ENCODE measurements around the gene RFLNA. TPM values are rescaled to one million over a fixed set of nuclear protein-coding genes. Genes with fewer than 3 reads are reported as not detected.

RFLNA gene
- total and polyA plus RNA-seq, 2 of the 13 experiments (the other 11 are each of a cell fraction or from before 2014, with no cell fraction given): not detected

DNA sequence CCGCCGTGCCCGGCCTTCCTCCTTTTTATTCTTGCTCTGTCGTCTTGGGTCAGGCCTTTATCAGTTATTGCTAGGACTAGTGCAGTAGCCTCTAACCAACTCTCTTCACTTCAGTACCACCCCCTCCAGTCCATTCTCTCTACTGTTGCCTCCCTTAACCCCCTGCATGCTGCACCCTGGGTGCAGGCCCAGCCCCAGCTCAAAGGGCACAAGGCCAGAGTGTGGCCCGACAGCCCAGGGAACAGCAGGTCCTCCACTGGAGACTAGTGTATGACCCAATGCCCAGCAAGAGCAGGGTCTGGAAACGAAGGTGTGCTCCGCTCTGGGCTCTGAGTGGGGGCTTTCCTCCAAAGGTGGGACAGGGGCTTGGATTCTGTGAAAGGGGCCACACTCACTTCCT is 30.0 kb upstream of the RFLNA start:
- H3K4me1 ChIP-seq (ENCODE audit: insufficient read depth, low read length): peaks cover 7% of the 10 kb centered on the region; the same call in 1 of the 2 replicates
- H3K27me3 ChIP-seq (ENCODE audit: control insufficient read depth in 1 of 2, insufficient read depth in 2 of 2, low read length in 2 of 2): peaks cover 5 to 16% of the 10 kb centered on the region in 2 experiments; a peak in 4 of 5 replicates
- intact Hi-C loops (cut with micrococcal nuclease; ENCODE audit: unreplicated experiment) (no loop called here), in situ Hi-C loops (cut with HindIII; ENCODE audit: extremely low pct_ligation_motif_present, low pct_unique_long_range_greater_than_20kb) (no loop called here)
- no TSS peak for BruUV-seq (replicated peaks)
- ATAC-seq: peak; percentile 60
- no peaks in the 10 kb centered on the region for H3K9me3 ChIP-seq (ENCODE audit: low read length)
- no peak overlapping the region for H3K9ac ChIP-seq (ENCODE audit: insufficient read depth, low read depth, low read length)
- FAIRE-seq: no peak
- H4K20me1 ChIP-seq (ENCODE audit: insufficient read depth, low read length): no peaks in the 10 kb centered on the region
- no peak overlapping the region for H3K27ac ChIP-seq (ENCODE audit: extremely low read length, insufficient read depth, low read length)
- no peaks in the 10 kb centered on the region for H3K79me2 ChIP-seq (ENCODE audit: insufficient read depth, low read length)
- TF ChIP-seq ZNF30 (CRISPR knock-in tag; IDR thresholded peaks at IDR 0.05) (no peak), ETV6 (CRISPR knock-in tag; conservative IDR thresholded peaks at IDR 0.05) (no peak), ZNF652 (CRISPR knock-in tag; IDR thresholded peaks at IDR 0.05; ENCODE audit: borderline replicate concordance, low read depth) (peak; percentile 81)
- no peaks in the 10 kb centered on the region for H3K36me3 ChIP-seq (replicated peaks in 1 of 2; ENCODE audit: control insufficient read depth in 1 of 2, insufficient read depth in 2 of 2, low read length in 2 of 2)
- POLR2A ChIA-PET: no interaction called here
- DNase-seq (ENCODE audit: low spot score): no peak
- CTCF ChIA-PET (ENCODE audit: low intra/inter-chr PET ratio, low total read pairs): no interaction called here
- 54% methylated on average over 7 of the region's 7 CpGs for WGBS (ENCODE audit: low lambda C conversion rate)
- H2AFZ ChIP-seq (ENCODE audit: low read length): no peak overlapping the region
- no peak overlapping the region for H3K4me3 ChIP-seq (replicated peaks in 1 of 3; ENCODE audit: insufficient read depth in 1 of 3, low read depth in 2 of 3, low read length in 3 of 3)
- no peak overlapping the region for H3K4me2 ChIP-seq (ENCODE audit: low read depth, low read length)

DNA sequence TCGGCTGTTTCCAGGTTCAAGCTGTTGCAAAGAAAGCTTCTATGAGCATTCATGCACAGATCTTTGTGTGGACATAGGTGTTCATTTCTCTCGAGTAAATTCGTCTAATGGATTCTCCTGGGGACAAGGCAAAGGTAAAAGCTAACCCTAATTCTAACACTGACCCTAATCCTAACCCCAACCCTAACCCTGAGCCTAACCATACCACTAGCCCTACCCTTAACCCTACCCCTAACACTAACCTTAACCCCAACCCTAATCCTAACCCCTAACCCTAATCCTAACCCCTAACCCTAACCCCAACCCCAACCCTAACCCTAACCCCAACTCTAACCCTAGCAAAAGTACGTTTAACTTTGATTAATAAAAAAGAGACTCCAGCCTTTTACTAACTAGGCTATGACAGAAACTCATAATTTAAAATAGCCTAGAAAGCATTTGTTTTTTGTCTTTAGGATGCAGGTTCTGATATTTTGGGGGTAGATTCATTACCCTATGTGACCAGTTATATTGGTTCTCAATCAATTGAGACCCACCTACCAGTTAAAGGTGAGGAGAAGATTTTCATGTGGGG is 27.6 kb upstream of the RFLNA start:
- 31% methylated on average over 4 of the region's 4 CpGs for WGBS (ENCODE audit: low lambda C conversion rate)
- CTCF ChIA-PET (ENCODE audit: low intra/inter-chr PET ratio, low total read pairs): no interaction called here
- Histone ChIP-seq H3K9ac (ENCODE audit: insufficient read depth, low read depth, low read length) (no peak overlapping the region), H3K36me3 (replicated peaks in 1 of 2; ENCODE audit: control insufficient read depth in 1 of 2, insufficient read depth in 2 of 2, low read length in 2 of 2) (no peaks in the 10 kb centered on the region), H4K20me1 (ENCODE audit: insufficient read depth, low read length) (no peaks in the 10 kb centered on the region), H3K79me2 (ENCODE audit: insufficient read depth, low read length) (no peaks in the 10 kb centered on the region), H3K27me3 (ENCODE audit: control insufficient read depth in 1 of 2, insufficient read depth in 2 of 2, low read length in 2 of 2) (peaks cover 0 to 1% of the 10 kb centered on the region in 2 experiments; a peak in 2 of 5 replicates), H3K4me1 (ENCODE audit: insufficient read depth, low read length) (peaks cover 25% of the 10 kb centered on the region), H3K4me3 (replicated peaks in 1 of 3; ENCODE audit: insufficient read depth in 1 of 3, low read depth in 2 of 3, low read length in 3 of 3) (no peak overlapping the region), H3K9me3 (ENCODE audit: low read length) (no peaks in the 10 kb centered on the region), H3K27ac (ENCODE audit: extremely low read length, insufficient read depth, low read length) (no peak overlapping the region), H2AFZ (ENCODE audit: low read length) (no peak overlapping the region), H3K4me2 (ENCODE audit: low read depth, low read length) (no peak overlapping the region)
- in situ Hi-C loops (cut with HindIII; ENCODE audit: extremely low pct_ligation_motif_present, low pct_unique_long_range_greater_than_20kb) (no loop called here), intact Hi-C loops (cut with micrococcal nuclease; ENCODE audit: unreplicated experiment) (no loop called here)
- TF ChIP-seq CCDC6 (CRISPR knock-in tag; IDR thresholded peaks at IDR 0.05) (no peak), PCBP2 (optimal IDR thresholded peaks at IDR 0.05; ENCODE audit: low read depth, low read length, poor library complexity, severe bottlenecking) (peak; percentile 88), ZFYVE20 (CRISPR knock-in tag; IDR thresholded peaks at IDR 0.05; ENCODE audit: borderline replicate concordance, low read depth) (no peak), HNRNPK (IDR thresholded peaks at IDR 0.05; ENCODE audit: low read depth, low read length, poor library complexity, severe bottlenecking) (peak; percentile 80)
- BruUV-seq (replicated peaks): no TSS peak
- DNase-seq (ENCODE audit: low spot score) (no peak), FAIRE-seq (no peak), ATAC-seq (no peak)
- POLR2A ChIA-PET: no interaction called here
